HEK293T (cell line): ENCODE measurements around the gene AP2A2.
A peak's percentile ranks its signal among the peaks of the same experiment; 100 is the strongest.

ENCODE experiments used
- CTCF ChIA-PET: fragments of 350-600 bp; formaldehyde crosslinking; extraction: SDS; loops from one replicate; lab custom pipeline; 2021; ENCODE audit warnings: antibody characterized with exemption, inconsistent platforms; lab: Yijun Ruan, JAX
- POLR2A ChIA-PET: fragments of 350-600 bp; formaldehyde crosslinking; extraction: SDS; loops from one replicate; lab custom pipeline; 2020; ENCODE audit warnings: antibody characterized with exemption, inconsistent platforms; lab: Yijun Ruan, JAX
- DNase-seq: peaks from one replicate; pipeline ENCODE4 v3.0.0; 2012; ENCODE audit warnings: mixed read lengths; ENCODE audit errors: extremely low spot score
- ARNT ChIP-seq: fragments of 450-650 bp; IDR thresholded peaks from 2 replicates; pipeline ENCODE4 v1.6.1; 2017; ENCODE audit warnings: mild to moderate bottlenecking
- BHLHE40 ChIP-seq: fragments of 450-650 bp; IDR thresholded peaks from 2 replicates; pipeline ENCODE4 v1.6.1; 2016; ENCODE audit warnings: mild to moderate bottlenecking, moderate library complexity, borderline replicate concordance
- CTBP1 ChIP-seq: fragments of 450-650 bp; IDR thresholded peaks from 2 replicates; pipeline ENCODE4 v1.6.1; 2016; ENCODE audit warnings: borderline replicate concordance
- ELF4 ChIP-seq: fragments of 450-650 bp; IDR thresholded peaks from 2 replicates; pipeline ENCODE4 v1.6.1; 2017; ENCODE audit warnings: antibody characterized with exemption
- FOXA1 ChIP-seq: fragments of 450-650 bp; IDR thresholded peaks from 2 replicates; pipeline ENCODE4 v1.6.1; 2016; ENCODE audit warnings: mild to moderate bottlenecking
- FOXK2 ChIP-seq: fragments of 450-650 bp; IDR thresholded peaks from 2 replicates; pipeline ENCODE4 v1.6.1; 2016; ENCODE audit warnings: mild to moderate bottlenecking
- FOXM1 ChIP-seq: fragments of 450-650 bp; IDR thresholded peaks from 2 replicates; pipeline ENCODE4 v1.6.1; 2017; ENCODE audit warnings: mild to moderate bottlenecking, borderline replicate concordance
- HDGF ChIP-seq: fragments of 450-650 bp; IDR thresholded peaks from 2 replicates; pipeline ENCODE4 v1.6.1; 2017; ENCODE audit warnings: antibody characterized with exemption, borderline replicate concordance
- L3MBTL2 ChIP-seq: fragments of 450-650 bp; conservative IDR thresholded peaks from 2 replicates; pipeline ENCODE4 v1.6.1; 2016; ENCODE audit warnings: mild to moderate bottlenecking
- LEF1 ChIP-seq: fragments of 450-650 bp; IDR thresholded peaks from 2 replicates; pipeline ENCODE4 v1.6.1; 2017; ENCODE audit warnings: mild to moderate bottlenecking, borderline replicate concordance
- NFRKB ChIP-seq: fragments of 450-650 bp; IDR thresholded peaks from 2 replicates; pipeline ENCODE4 v1.6.1; 2016; ENCODE audit warnings: mild to moderate bottlenecking, moderate library complexity
- SP1 ChIP-seq: fragments of 450-650 bp; IDR thresholded peaks from 2 replicates; pipeline ENCODE4 v1.6.1; 2017
- SUZ12 ChIP-seq: fragments of 450-650 bp; IDR thresholded peaks from 2 replicates; pipeline ENCODE4 v1.6.1; 2016; ENCODE audit warnings: mild to moderate bottlenecking
- TARDBP ChIP-seq: fragments of 450-650 bp; IDR thresholded peaks from 2 replicates; pipeline ENCODE4 v1.6.1; 2016
- ZNF384 ChIP-seq: fragments of 450-650 bp; IDR thresholded peaks from 2 replicates; pipeline ENCODE4 v1.6.1; 2016
- TF ChIP-seq, protein P1 (sequence below): fragments of 450-650 bp; IDR thresholded peaks from 2 replicates; pipeline ENCODE4 v1.6.1; 2016

AP2A2 gene

GRCh38 chr11:1057806-1058205 lies 132.1 kb downstream of the AP2A2 start:
- ChIA-PET CTCF (no interaction called here), POLR2A (no interaction called here)
- DNase-seq, result no peak
- TF ChIP-seq, protein P1, sequence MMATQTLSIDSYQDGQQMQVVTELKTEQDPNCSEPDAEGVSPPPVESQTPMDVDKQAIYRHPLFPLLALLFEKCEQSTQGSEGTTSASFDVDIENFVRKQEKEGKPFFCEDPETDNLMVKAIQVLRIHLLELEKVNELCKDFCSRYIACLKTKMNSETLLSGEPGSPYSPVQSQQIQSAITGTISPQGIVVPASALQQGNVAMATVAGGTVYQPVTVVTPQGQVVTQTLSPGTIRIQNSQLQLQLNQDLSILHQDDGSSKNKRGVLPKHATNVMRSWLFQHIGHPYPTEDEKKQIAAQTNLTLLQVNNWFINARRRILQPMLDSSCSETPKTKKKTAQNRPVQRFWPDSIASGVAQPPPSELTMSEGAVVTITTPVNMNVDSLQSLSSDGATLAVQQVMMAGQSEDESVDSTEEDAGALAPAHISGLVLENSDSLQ, result no peak
- TF ChIP-seq LEF1 (no peak), HDGF (no peak), FOXA1 (no peak), NFRKB (no peak), CTBP1 (no peak), ELF4 (no peak), ZNF384 (no peak), L3MBTL2 (no peak), FOXM1 (no peak), FOXK2 (no peak), SP1 (no peak), SUZ12 (no peak), BHLHE40 (no peak), ARNT (no peak)

GRCh38 chr11:1059759-1060158 lies 134.1 kb downstream of the AP2A2 start:
- CTCF ChIA-PET, result interaction anchor here (1.7 kb wide), 1 partner anchor 8 kb away, joined by 4 read pairs; no protein-coding TSS in a partner anchor
- no peak for DNase-seq
- TF ChIP-seq FOXM1, result no peak
- no peak for TF ChIP-seq L3MBTL2
- TF ChIP-seq SP1, result no peak
- no peak for TF ChIP-seq FOXK2
- no peak for TF ChIP-seq BHLHE40
- TF ChIP-seq SUZ12, result no peak
- no peak for TF ChIP-seq ELF4
- TF ChIP-seq, protein P1, result no peak
- no peak for TF ChIP-seq ZNF384
- TF ChIP-seq NFRKB, result no peak
- TF ChIP-seq TARDBP, result no peak
- TF ChIP-seq FOXA1, result no peak
- TF ChIP-seq HDGF, result no peak
- no peak for TF ChIP-seq LEF1
- POLR2A ChIA-PET, result no interaction called here

- no peak for DNase-seq
- TF ChIP-seq TARDBP, result no peak
- TF ChIP-seq HDGF, result no peak
- TF ChIP-seq L3MBTL2, result no peak
- TF ChIP-seq FOXA1, result no peak
- TF ChIP-seq CTBP1, result no peak
- TF ChIP-seq NFRKB, result no peak
- no peak for TF ChIP-seq FOXK2
- no peak for TF ChIP-seq SP1
- no peak for TF ChIP-seq ELF4
- TF ChIP-seq ZNF384, result no peak
- POLR2A ChIA-PET, result no interaction called here
- CTCF ChIA-PET, result interaction anchor here (1.7 kb wide), 1 partner anchor 9 kb away, joined by 4 read pairs; no protein-coding TSS in a partner anchor
These were observed 134.7 kb downstream of the AP2A2 start for GRCh38 chr11:1060410-1060809.

DNA sequence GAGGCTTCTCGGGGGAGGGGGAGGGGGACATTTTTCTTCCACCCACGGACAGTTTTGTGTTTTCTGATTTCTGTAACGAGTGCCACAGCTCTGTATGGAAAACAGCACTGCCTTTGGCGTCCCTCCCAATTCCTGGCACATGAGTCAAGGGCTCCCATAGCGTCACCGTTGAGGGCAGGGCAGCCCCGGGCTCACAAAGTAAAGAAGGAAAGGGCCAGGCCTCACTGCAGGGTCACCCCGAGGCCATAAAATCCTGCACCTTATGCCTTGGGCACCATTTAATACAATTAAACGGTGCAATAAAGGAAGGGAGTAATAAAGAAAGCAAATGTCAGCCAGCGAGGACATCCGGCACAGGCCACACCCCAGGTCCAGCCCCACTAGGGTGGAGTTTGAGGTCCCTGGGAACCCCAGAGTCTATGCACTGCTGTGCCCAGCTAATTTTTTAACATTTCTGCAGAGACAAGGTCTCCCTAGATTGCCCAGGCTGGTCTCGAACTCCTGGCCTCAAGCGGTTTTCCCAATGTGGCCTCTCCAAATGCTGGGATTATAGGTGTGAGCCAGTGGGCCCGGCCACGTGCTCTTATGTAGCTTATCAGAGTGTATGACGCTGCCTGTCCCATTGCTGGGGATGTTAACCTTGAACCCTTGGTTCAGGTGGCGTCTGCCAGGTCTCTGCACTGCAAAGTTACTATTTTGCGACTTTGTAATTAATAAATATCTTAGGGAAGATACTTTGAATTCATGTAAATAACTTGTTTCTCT lies 135.4 kb downstream of the AP2A2 start:
- no peak for DNase-seq
- TF ChIP-seq FOXM1, result no peak
- peak; percentile 37; the same call in 1 of the 2 replicates for TF ChIP-seq L3MBTL2
- TF ChIP-seq CTBP1, result no peak
- TF ChIP-seq FOXK2, result no peak
- ChIA-PET CTCF (interaction anchor here (1.7 kb wide), 1 partner anchor 10 kb away, joined by 4 read pairs; no protein-coding TSS in a partner anchor), POLR2A (no interaction called here)
